ENCODE measurements around the gene CRTC2.

CRTC2 gene

DNA sequence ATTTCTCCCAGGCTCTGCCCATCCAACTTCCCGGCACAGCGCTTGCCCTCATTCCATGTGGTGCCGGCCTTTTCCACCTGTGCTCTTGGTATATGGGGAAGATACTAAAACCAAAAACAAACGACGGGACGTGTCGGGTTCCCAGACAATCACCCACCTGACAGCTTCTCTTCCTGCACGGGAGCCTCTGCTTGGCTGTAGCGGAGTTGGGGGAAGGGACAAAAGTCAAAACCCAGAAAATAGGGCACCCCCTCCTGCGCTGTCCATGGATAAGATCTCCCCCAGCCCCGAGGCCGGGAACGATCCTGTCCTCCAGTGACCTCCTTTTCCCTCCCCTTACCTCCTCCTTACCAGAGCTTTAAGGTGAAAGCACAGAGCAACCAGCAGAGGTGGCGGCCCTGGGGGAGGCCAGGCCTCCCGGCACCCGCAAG, 18.4 kb upstream of the CRTC2 start:
- DNase-seq (ENCODE audit: low read depth) = no peak

DNA sequence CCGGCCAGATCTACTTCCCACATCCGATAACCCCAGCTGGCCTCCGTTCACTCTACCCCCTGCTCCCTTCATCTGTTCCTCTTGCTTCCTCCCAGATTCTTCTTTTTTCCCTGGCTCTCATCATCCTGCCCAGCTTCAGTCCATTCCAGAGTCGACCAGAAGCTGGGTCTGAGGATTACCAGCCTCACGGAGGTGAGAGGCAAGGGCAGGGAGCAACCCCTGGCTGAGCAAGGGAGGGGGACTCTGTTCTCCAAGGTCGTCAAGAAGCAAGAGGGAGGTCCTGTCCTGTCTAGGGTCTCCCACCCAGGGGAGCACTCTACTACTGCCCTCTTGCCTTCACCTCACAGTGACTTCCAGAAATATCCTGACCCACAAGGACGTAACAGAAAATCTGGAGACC, 15.1 kb upstream of the CRTC2 start:
- no peak for DNase-seq (ENCODE audit: low read depth)

DNA sequence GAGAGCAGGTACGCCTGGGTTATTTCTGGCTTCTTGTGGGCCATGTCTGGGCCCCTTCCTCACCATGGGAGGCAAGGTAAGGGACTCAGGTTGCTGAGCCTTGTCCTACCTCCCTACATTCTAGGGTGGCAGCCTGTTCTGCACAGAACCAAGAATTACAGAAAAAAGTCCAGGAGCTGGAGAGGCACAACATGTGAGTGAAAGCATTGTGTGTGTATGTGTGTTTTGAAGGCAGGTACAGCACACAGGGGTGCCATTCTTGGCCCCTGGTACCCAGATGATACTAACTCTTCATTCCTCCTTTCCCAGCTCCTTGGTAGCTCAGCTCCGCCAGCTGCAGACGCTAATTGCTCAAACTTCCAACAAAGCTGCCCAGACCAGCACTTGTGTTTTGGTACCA, 14.7 kb upstream of the CRTC2 start:
- no peak for DNase-seq (ENCODE audit: low read depth)

DNA sequence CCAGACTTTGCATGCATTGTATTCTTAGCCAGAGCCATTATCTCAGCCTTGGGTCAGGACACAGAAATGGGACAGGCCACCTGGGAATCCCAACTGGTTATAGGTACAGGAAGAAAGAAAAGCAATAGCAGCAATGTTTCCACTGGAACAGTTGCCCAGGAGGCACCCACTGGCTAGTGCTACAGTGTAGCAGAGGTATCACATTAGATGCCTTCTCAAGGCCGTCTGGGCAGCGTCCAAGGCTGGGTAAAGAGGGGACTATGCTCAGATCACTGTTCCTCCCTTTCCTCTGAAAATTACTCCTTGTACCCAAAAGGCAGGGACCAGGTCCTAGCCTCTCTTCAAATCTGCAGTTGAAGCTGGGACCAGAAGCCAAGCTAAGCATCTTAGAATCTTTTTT, 11.9 kb upstream of the CRTC2 start:
- DNase-seq (ENCODE audit: low read depth) = no peak

DNA sequence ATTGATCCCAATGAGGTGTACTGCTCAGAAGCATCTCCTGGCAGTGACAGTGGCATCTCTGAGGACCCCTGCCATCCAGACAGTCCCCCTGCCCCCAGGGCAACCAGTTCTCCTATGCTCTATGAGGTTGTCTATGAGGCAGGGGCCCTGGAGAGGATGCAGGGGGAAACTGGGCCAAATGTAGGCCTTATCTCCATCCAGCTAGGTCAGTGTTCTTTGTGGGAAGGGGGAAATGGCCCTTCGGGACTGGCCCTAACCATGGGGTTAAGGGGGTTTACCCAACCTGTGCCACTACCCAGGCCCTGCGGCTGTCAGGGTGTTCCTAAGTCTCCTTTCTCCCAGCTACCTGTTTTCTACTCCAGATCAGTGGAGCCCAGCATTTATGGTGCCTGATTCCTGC, 10.6 kb upstream of the CRTC2 start:
- DNase-seq (ENCODE audit: low read depth) = no peak

DNA sequence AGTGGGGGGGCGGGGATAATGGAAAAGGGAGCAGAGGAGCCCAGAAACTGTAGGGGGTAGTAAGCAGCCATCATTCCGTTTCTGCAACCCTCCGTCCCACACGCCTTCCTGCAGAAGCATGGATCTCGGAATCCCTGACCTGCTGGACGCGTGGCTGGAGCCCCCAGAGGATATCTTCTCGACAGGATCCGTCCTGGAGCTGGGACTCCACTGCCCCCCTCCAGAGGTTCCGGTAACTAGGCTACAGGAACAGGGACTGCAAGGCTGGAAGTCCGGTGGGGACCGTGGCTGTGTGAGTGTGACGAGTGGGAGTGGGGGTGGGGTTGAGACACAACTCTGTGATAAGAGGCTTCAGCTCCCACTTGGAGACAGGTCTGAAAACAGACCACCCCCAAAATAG, 10.0 kb upstream of the CRTC2 start:
- no peak for DNase-seq (ENCODE audit: low read depth)

DNA sequence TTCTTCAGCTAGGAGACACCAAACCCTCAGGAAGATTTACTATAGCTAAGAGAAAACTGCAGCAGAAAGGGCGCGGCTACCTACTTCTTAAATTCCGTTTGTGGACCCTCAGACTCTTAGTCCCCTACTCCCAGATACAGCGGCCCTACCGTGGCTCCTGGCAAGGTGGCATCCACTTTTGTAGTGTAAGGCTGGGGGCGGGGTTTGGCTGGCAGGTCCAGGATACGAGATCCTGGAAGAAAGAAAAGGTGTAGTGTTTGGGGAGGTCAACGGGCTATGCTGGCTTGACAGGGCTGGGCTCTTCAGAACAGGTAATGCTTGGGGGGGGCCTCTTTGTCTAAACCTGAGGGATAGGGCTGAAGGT, 9.6 kb upstream of the CRTC2 start:
- no peak for DNase-seq (ENCODE audit: low read depth)

DNA sequence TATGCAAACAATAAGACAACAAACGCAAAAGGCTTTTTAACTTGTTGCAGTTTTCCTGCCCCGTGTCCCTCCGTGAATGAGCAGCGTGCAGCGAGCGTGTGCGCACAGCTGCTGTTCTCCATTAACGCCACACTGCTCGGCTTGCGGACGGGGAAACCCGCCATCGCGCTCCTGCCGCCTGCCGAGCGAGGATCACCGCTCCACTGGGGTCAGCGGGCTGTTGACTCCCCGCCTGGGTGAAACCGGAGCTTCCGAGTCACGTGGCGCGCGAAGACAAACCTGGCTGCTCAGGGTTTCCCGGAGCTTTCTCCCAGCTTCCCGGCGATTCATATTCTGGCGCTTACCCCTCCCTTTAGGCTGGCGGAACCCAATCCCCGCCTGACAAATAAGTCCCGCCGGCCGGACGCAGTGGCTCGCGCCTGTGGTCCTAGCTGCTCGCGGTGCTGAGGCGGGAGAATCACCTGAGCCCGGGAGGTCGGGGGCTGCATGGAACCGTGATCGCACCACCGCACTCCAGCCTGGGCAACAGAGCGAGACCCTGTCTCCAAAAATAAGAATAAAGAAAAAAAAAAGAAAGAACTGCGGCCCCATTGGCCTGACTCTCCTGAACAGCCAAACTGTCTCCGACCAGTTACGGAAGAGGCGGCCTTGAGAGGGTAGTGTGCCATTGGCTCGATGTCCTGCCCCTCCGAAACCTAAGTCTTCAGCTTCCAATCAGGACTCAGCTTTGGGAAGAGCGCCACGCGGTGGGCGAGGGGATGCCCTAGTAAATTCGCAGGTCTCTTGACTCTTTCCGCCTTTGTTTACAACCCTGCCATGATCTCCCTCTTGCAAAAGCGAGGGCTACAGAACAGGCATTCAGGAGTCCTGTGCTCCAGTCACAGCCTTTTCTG, 8.9 kb upstream of the CRTC2 start, which contains the start of gene CREB3L4:
CREB3L4 (plus strand) TSS at position 796 of the 893 bp plus-strand sequence. CDS start 624 bp downstream, outside the sequence.
- DNase-seq (ENCODE audit: low read depth) = peak; percentile 61

DNA sequence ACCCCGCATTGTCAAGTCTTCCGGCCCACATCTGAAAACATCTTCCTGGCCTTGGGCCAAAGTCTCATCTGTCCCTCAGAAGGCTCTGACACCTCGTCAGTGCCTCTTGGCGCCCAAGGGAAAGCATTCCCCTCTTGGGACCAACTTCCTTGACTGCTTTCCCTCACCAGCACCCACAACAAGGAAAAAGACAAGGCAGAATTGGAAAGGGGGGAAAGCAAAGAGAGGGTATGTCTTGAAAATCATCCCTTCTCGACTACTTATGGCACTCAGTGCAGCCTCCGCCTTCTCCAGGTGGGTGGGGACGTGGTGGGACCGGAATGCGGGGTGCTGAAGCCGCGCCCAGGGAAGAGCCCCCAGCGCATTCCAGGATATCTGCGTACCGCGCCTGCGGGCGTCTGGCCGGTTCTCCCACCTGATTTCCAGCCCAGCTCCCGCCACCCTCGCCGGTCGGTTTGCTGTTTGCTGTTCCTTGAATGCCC, 5.5 kb upstream of the CRTC2 start:
- DNase-seq (ENCODE audit: low read depth) = no peak

DNA sequence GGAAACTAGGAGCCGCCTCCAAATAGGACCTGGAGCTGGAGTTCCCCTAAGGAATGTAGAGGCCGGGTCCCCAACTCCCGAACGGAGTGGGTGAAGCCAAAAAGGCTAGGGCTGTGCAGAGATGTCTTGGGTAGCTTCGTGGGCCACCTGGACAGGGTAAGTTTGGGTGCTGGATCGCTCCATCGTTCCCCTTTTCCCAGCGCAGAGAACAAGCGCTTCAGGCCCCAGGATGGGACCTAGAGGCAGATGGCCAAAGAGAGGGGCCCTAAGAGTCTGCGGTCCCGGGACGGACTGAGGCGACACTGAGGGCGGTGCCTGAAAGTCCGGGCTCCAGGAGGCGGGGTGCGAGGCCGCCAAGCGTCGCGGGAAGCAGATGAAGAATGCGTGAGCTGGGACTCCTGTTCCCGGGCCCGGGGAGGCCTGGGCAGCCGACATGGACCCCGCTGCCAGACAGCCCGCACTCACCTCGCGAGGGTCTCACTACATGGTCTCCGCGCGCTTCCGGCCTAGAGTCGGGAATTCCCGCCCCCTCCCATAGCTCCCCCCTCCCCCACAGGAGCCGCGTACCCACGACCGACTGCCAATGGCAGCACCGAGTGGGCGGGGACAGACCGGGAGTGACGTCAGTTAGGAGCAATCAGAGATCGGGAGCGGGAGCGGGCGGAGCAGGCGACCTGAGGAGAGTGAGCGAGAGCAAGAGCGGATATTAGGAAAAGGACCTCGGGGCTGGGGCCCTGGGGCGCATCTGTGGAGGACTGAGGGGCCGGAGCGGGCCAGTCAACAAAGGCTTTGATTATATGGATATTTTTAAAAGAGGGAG, 4.8 kb upstream of the CRTC2 start, which contains the start of gene SLC39A1:
SLC39A1 (minus strand) TSS at position 508 of the 820 bp plus-strand sequence. CDS start 822 bp downstream, outside the sequence.
- DNase-seq (ENCODE audit: low read depth) = peak; percentile 93

DNA sequence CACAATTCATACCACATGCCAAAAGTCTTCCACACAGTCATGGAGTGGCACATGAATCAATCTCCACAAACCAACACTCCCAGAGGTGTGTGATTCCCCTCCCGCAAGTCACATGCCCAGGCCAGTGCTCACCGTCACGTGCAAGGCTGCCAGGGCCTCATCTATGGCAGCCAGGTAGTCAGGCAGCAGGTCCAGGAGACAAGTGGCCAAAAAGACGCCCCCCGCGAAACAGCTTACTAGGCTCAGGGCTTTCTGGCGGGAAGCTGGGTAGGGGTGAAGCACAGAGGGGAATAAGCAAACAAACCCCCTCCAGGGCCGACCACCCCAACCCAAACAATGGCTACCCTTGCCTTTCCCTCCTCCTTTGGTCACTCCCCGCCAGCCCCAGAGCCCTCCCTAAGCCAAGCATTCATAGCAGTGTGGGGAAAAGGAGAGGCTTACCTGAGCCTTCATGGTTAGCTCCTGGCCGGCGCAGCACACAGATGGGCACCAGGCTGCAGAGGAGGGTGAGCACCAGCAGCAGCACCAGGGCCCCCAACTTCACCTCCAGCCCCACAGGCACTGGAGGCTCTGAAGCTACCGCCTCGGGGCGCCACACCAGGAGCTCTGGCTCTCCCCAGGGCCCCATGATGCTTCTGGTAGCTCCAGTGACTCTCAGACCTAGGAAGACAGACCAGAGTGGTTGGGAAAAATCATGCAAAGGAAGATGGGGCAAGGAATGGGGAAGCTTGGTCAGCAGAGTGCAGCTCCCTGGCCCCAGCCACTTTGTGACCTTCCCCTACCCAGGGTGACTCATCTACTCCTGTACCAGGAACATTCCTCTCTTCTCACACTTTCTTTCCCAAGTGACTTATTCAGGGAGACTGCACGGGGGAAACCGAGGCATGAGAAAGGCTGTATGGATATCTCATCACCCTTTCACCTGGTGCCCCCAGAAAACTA, 3.9 kb upstream of the CRTC2 start:
- DNase-seq (ENCODE audit: low read depth) = no peak

DNA sequence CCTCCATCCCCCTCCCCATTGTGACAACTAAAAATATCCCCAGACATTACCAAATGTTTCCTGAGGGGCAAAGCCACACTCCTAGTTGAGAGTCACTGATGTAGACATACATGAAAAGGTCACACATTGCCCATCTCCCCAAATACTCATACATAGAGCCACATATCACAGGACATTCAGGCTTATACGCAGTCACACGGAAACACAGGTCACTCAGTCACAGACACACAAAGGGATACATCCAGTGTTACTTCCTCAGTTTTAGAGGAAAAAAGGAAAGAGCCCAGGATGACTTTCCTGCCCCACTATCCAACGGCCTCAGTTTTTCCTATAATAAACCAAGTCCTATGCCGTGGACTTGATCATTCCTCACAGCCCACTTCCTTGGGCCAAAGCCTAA, 3.0 kb upstream of the CRTC2 start:
- DNase-seq (ENCODE audit: low read depth) = no peak

DNA sequence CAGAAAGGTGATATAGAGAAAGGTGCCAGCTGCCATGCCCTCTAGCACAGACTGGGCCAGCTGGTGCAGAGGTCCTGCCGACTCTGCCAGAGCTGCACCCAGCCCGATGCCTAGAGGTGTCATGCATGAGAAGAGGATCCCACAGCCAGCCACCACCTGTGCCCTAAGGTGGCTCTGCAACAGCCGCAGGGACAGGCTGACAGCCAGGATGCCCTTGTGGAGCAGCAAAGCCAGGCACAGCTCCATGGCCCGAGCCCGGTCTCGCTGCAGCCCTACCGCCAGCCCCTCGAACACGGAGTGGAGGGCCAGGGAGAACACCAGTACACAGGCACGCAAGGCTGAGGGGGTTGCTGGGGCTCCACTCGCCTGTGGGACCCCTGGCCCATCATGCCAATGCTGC, 1.8 kb upstream of the CRTC2 start:
- DNase-seq (ENCODE audit: low read depth) = no peak

DNA sequence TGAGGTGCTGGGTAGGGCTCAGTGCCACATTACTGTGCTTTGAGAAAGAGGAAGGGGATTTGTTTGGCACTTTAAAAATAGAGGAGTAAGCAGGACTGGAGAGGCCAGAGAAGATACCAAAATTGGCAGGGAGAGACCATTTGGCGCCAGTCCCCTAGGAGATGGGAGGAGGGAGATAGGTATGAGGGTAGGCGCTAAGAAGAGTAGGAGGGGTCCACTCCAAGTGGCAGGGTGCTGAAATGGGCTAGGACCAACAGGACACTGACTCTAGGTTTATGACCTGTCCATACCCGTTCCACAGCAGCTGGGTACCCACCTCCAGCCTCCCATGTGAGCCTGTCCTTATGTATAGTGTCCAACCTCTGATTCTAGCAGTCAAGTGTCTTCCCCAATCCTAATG, 1.0 kb upstream of the CRTC2 start:
- DNase-seq (ENCODE audit: low read depth) = no peak

DNA sequence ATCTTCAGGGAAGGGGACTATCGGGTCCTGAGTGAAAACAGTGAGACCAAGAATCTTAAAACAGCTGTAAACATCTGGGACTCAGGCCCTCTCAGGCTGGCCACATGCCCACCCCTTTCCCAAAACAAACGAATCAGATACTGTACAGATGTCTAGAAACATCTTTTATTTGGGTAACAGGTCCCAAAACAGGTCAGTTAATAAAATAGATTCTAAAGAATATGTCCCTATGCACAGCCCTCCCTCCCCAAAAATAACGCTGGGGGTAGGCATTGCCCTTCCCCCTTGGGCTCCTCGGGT, 499 bp upstream of the CRTC2 start:
- no peak for DNase-seq (ENCODE audit: low read depth)

DNA sequence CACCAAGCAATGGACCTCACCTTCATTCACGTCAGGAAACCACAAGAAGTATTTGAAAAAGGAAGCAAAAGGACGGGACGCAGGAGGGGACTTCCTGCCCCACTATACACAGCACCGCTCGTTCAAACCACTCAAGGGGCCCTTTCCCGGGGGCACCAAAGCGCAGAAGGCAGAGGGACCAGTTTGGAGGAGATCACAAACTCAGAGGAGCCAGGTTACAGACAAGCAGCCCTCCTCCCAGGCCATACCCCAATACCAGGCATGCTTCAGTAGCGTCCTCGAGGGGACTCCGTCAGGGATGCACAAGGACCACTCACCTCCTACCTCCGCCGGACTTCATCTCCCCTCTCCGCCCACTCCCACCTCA, 685 bp downstream of the CRTC2 start:
- no peak for DNase-seq (ENCODE audit: low read depth)

DNA sequence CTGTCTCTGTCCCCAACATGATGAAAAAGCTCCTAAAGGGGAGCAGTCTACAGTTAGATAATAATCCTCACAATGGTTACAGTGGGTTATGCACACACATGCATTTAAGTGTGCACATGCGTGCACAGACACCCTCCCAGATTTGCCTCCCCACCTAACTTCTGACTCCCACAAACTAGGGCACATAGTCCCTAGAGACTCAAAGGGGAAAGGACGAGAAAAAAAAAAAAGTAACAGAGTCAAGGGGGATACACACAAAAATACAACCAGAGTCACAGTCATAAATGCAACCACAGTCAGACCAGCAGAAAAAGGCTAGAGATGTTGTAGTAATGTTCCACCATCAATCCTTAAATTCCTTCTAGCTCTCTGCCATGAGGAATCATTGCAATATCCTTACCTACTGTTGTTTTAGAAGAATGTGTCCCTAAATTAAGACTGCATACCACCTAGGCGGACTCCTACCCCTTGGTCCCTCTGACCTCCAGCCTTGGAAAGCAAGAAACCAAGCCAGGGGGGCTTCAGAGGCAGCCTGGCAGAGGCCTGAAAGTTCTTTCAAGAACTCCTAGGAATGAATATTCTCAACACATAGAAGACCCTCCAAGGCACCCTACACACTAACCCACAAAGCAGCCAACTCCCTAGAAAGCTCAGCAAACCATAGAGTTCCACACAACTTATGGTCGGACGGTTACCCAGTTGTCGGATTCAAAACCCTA, 1.3 kb downstream of the CRTC2 start:
- no peak for DNase-seq (ENCODE audit: low read depth)

DNA sequence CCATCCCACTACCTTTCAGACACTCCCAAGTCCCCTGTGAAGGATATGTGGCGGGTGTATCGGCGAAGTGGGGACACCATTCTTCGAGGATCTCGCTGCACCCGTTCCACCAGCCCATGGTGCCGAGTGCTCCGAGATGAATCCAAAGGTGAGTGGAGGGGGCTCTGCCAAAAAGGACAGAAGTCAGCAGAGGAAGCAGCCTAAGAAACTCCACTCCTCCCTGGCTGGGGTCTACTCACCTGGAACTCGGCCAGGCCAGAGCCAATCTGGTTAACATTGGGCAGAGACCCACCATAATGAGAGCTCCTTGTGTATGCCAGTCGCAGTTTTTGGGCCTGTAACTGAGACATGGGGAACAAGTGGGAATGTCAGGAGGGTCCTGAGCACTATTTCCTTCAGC, 3.6 kb downstream of the CRTC2 start:
- DNase-seq (ENCODE audit: low read depth) = no peak

DNA sequence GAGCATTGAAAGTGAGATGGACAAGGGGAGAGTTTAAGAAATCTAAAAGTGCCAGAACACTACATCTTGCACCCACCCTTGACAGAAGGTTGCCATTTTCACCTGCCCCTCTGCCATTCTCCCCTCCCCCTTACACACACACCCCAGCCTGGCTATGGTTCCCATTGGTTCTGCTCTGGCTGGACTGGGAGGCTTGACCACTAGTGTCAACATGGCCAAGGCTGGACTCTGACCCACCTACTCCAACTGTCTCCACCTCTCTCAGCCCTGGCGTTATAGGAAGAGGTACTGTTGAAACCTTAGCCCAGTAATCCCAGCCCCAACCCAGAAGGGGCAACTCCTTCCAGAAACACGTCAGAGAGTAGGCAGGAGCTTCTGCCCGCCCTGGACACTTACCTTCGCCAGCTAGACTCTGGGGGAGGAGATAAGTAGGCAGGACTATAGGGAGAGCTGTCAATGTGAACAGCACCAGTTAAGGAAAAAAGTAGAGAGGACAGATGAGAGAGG, 4.5 kb downstream of the CRTC2 start:
- DNase-seq (ENCODE audit: low read depth) = no peak

DNA sequence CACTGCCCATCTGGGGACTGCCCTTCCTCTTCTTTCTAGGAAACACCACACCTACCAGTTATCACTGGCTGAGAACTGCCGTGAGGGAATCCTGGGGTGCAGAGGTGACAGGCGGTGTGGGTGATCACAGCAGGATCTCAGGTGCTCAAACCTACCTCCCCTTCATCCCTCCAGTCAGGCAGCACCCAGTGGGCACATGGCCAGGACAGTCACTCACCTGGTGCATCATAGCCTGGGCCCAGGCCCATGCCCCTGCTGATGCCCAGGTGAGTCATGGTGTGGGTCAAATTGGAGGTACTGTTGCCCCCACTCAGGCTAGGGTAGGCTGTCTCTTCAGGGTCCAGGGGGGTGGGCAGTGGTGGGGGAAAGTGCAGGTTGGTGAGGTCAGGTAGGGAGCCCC, 6.6 kb downstream of the CRTC2 start:
- DNase-seq (ENCODE audit: low read depth) = no peak

DNA sequence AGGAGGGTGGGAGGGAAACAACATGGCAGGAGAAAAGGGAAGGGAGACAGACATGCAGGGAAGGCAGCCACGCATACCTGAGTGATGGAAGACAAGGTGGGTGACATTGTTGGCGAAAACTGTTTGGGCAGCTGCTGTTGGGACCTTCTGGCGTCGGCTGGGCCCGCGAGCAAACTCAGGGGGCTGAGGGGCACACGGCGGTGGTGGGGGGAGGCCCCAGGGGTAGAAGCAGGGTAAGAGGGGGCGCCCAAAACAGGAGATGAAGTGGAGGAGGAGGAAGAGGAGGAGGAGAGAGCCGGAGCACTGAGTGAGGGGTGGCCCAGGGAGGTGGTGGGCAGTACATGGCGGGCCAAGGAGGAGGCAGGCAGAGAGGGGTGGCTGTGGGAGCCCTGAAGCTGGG, 7.2 kb downstream of the CRTC2 start:
- DNase-seq (ENCODE audit: low read depth) = no peak

All from stimulated activated CD8-positive, alpha-beta memory T cell treated with anti-CD3 and anti-CD28 coated beads, Interleukin-15, amount 100 ng/mL, for 1 hour (primary cell).